OCI-LY3 (cell line): ENCODE data around the gene PRRT2.

Source experiments
- CTCF ChIP-seq: fragments of 200-600, 300-600 bp; sonication (generic); IDR thresholded peaks from 2 replicates; pipeline ENCODE4 v1.5.1; 2014; ENCODE audit warnings: antibody characterized with exemption, low read length, low read depth
- EZH2phosphoT487 ChIP-seq: fragments of 200-600 bp; shearing (Covaris generic); IDR thresholded peaks from 2 replicates; pipeline ENCODE4 v1.6.1; 2018; ENCODE audit warnings: antibody characterized with exemption, mixed run types, low read depth

- TF ChIP-seq CTCF = no peak
- no peak for TF ChIP-seq EZH2phosphoT487
Observed at GRCh38 chr16:29837841-29838240, 25.8 kb downstream of the PRRT2 start.
